DMS53 (cell line): ENCODE measurements around the gene ETV6.

Experiments used
- DNase-seq: peaks from one replicate; lab custom pipeline; 2025; lab: John Stamatoyannopoulos, UW

The ETV6 gene

DNA sequence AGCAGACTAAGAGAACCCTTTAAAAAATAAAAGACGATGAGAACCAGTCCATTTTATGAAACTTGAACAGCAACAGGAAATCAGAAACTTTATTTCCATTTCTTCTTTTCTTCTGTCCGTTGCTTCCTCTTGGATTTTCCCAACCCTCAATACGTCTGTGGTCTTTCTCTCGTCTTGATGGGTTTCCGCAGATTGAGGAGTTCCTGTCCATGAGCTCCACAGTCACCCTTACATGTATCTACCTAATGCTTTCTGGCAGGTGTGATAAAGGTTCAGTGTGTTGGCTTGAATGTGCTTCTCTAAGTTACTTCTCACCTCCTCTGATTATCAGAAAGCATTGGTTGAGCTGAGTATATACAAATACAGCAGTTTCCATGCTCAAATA is 110.0 kb downstream of the ETV6 start:
- DNase-seq = no peak

- DNase-seq = no peak
Observed at GRCh38 chr12:11759899-11760298, 110.4 kb downstream of the ETV6 start.

- DNase-seq = no peak
Observed at GRCh38 chr12:11761869-11762567, 112.5 kb downstream of the ETV6 start.

GRCh38 chr12:11762723-11763326 is 113.4 kb downstream of the ETV6 start:
- no peak for DNase-seq

DNA sequence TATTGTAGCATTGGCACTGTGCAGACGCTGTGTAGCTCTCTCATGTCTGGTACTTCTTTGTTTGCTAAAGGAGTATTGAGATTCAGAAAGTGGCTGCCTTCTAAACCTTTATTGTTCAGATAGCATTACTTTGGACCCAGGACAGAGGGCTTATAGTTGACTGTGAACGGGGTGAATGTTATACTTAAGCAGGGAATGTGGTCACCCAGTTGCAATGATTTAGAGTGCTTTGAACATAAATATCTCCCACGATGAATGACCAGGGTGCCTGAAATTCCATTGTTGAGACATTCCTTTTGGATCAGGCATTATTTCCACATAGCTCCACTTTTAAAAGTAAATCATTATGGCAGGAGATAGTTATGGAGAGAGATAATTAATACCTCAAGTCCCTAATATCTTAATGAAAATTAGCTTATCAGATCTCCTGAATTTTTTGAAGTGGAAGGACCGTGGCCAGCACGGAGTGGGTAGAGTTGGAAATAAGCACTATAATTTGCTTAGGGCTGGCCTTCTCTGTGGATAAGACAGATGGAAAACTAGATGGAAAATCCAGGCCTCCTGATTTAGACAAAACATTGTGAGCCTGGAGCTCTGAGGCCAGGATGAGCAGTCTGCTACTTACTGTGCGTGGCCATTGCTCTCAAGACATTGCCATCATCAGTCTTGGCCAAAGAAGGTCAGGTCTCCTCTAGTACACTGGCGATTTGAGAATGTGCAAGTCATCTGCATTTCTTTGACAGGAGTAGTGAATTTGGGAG is 114.5 kb downstream of the ETV6 start:
- no peak for DNase-seq

DNA sequence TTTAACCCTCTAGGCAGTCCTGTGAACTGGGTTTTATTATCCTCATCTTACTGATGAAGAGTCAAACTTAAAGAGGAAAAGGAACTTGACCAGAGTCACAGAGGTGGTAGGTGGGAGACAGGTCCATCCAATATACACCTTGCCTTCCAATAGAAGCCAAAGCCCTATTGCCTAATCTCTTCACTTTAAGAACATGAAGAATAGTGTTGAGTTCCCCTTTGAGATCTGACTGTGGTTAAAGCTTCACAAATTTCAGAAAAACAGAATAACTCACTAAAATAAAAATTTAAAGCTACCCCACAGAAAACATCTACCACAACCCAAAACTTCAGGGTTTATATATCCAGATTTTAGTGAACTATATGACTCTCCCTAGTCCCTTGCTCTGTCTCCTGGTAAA is 115.4 kb downstream of the ETV6 start:
- no peak for DNase-seq

- DNase-seq = no peak
Observed at GRCh38 chr12:11765421-11765816, 115.9 kb downstream of the ETV6 start.

- DNase-seq = no peak
Observed at GRCh38 chr12:11765817-11766794, 116.6 kb downstream of the ETV6 start.

DNA sequence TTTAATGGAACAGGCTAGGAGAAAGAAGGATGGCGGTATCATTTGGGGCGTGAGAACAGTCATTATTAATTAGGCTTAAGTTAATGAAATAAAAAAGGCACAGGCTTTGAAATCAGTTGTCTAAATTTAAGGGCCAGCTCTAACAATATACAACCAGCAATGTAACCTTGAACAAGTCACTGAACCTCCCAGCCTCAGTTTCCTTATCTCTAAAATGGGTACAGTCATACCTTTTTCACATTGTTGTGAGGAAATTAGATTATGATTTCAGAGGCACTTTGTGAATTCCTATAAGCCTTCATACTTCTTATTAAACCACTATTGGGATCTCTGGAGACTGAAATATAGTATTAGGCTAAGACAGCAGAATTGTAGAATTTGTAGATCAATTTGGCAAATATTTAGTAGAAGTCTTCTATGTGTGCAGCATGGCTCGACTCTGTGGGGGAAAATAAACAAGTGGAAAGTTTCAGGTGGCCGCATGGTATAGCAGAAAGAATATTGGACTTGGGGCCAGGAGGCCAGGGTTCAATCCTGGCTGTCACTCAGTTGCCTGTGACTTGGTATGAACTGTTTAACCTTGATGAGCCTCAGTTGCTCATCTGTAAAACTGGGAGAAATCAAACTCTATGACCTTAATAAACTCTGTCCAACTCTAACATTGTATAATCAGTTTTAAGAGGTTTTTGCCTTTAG is 117.7 kb downstream of the ETV6 start:
- DNase-seq = no peak

DNA sequence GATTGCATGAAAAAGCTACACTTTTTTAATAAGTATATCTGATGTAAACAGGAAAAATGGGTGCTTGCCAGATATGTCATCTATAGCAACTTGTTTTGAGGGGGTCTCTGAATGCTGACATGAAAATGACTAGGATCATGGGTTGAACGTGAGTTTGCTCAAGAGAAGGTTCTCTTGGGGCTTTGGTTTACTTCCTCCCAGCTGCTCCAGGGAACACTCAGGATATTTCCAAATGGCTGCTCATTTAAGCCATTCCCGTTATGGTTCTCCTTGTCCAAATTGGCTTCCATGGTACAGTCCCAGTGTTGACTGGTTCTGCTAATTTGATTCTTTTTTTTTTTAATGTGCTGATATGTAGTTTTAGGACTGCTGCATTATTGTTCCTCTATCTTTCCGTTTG is 118.3 kb downstream of the ETV6 start:
- no peak for DNase-seq

- DNase-seq = no peak
Observed at GRCh38 chr12:11768233-11768965, 118.9 kb downstream of the ETV6 start.

DNA sequence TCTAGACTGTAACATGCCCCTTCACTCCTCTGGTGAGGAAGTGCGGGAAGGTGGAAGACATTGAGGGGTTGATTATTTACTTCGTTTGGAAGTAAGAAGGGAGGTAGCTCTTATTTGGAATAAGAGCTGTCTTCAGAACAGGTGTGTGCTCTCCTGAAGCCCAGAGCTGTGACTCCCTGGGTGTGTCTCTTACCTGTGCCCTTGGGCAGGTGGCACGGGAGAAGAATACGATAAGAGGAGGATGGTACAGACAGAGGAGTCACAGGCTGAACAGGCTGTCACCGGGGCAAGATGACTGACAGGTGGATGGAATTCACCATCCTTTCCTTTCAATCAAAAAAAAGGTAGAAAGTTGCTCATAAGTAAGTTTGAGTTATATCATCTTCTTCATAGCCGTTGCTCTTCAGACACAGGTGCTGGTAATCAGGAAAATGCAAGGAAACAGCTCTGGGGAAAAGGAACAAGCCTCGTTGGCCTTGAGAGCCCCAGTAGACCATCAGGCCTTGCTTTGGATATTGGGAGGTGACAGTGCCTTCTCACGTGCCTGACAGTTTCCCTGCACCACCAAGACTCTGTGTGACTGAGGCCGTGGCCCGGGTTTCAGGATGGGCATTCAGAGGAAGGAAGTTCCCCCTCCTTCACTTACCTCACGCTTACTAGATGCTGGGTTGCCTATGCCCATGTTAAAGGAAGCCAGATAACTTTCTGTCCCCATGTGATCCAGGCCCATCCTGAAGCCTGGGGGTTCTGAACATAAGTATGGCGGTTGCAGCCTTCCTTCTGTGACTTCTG is 120.4 kb downstream of the ETV6 start:
- DNase-seq = no peak

- peak; percentile 76 for DNase-seq
Observed at GRCh38 chr12:11771356-11771755, 121.9 kb downstream of the ETV6 start.

DNA sequence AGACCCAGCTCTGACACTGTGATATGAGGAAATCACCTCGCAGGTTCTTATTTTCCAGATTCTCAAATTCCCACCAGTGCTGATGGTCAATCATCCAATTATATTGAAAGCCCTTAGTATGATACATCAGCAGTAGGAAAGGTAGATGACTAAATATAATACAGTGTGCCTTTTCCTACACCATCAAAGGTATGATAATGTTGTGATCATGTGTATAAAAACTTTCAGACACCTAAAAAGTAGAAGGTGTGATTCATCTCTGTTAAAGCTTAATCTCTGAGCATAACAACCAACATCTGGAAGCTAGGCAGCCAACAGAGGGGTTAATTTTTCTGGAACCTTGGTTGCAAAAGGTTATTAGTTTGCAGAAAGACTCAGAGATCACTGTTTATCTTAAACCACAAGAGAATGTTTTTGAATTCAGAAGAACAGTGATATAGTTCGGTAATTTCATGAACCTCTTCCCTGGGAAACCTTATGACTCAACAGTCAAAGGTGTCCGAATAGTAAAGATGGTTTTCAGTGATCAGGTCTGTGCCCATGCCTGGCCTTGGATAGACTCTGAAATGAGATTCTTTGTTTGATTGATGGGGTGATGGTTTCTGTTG is 122.5 kb downstream of the ETV6 start:
- DNase-seq = no peak

GRCh38 chr12:11773889-11774677 is 124.6 kb downstream of the ETV6 start:
- no peak for DNase-seq

DNA sequence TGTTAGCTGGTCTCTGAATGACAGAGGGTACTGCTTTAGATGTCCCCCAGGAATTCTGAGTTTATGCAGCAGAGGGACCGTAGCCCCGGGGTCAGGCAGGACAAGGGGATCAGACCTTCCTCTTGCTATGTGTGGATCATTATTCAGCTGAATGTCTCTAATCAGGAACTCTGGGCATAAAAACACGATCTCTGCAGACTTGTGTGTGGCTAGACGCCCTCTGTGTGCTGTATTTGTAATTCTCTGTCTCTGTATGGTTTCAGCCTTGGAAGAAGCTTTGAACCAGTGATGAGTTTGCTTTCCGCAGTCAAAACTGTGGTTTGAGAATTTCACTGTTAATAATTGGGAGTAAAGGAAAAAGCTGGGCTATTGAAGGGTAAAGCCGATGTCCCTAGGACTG is 125.3 kb downstream of the ETV6 start:
- no peak for DNase-seq

GRCh38 chr12:11776316-11776715 is 126.8 kb downstream of the ETV6 start:
- no peak for DNase-seq

DNA sequence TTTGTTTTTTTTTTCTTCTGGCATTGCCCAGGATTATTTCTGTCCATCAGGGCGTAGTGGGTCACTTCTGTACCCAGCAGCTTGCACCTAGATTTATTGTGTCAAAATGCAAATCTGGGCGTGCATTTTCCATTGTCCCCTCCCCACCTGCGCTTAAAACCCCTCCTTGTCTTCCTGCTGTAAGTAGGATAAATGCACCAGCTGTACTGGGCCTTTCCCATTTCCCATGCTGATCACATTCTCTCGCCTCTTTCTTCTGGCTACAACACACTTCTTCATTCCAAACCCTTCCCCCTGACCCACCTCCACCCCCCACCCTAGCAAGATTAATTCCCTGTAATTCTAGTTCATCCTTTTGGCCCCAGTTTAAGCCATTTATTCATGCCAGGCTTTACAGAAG is 128.0 kb downstream of the ETV6 start:
- no peak for DNase-seq

- DNase-seq = no peak
Observed at GRCh38 chr12:11777962-11778361, 128.5 kb downstream of the ETV6 start.
